H1 (cell line): Measurements from ENCODE around the gene YTHDF2. TPM values are rescaled to one million over a fixed set of nuclear protein-coding genes. Genes with fewer than 3 reads are reported as not detected.

Experiments used
- CEBPB ChIP-seq: IDR thresholded peaks from 2 replicates; pipeline ENCODE4 v1.6.1; 2012; ENCODE audit warnings: low read depth, low read length
- GABPA ChIP-seq: IDR thresholded peaks from 2 replicates; pipeline ENCODE4 v1.6.1; 2011; ENCODE audit warnings: mild to moderate bottlenecking, low read length, moderate library complexity, borderline replicate concordance; ENCODE audit not compliant: insufficient read depth
- GTF2F1 ChIP-seq: IDR thresholded peaks from 2 replicates; pipeline ENCODE4 v1.6.1; 2012; ENCODE audit warnings: low read depth, low read length, improper control_type of control experiment, borderline replicate concordance
- MAX ChIP-seq: IDR thresholded peaks from 2 replicates; pipeline ENCODE4 v1.6.1; 2012; ENCODE audit warnings: inconsistent platforms
- SIX5 ChIP-seq: IDR thresholded peaks from 2 replicates; pipeline ENCODE4 v1.6.1; 2011; ENCODE audit warnings: mild to moderate bottlenecking, low read depth, low read length
- SP1 ChIP-seq: IDR thresholded peaks from 2 replicates; pipeline ENCODE4 v1.6.1; 2011; ENCODE audit warnings: low read depth, low read length
- SP4 ChIP-seq: IDR thresholded peaks from 2 replicates; pipeline ENCODE4 v1.6.1; 2012; ENCODE audit warnings: low read length, inconsistent platforms
- SUZ12 ChIP-seq: fragments of 200-600 bp; sonication (generic); IDR thresholded peaks from 2 replicates; pipeline ENCODE4 v1.6.1; 2012; ENCODE audit warnings: mild to moderate bottlenecking, inconsistent platforms, low read length, moderate library complexity, mixed read lengths
- TAF1 ChIP-seq: IDR thresholded peaks from 2 replicates; pipeline ENCODE4 v1.6.1; 2011; ENCODE audit warnings: mild to moderate bottlenecking, low read depth, low read length
- TBP ChIP-seq: IDR thresholded peaks from 2 replicates; pipeline ENCODE4 v1.6.1; 2011; ENCODE audit warnings: low read depth, low read length, improper control_type of control experiment
- polyA plus RNA-seq, 7 experiments: library from polyadenylated mRNA; depleted of rRNA in 3 of 7; stranded (reverse) in 5 of 7; unstranded in 2 of 7; fragments of >200 nt in 5 of 7; fragments of 200-250 nt in 2 of 7; gene quantifications; 1 replicate in 5 of 7; 2 replicates in 1 of 7; 4 replicates in 1 of 7; pipeline versions ENCODE4 v1.2.1 to v1.2.3, GENCODE V29; 2011 to 2013; ENCODE audit warnings: missing spikeins in 2 of 7, mixed read lengths in 2 of 7
- total RNA-seq: library from RNA; stranded (reverse); fragmentation: NEBNext Ultra II Directional; extraction: Animal tissue kit (Norgen Biotek cat#: 25700); gene quantifications from 2 replicates; pipeline ENCODE4 v1.2.1, GENCODE V29; 2021

Gene YTHDF2
- total and polyA plus RNA-seq, 2 of the 8 experiments (the other 6 are each of a cell fraction or from before 2014, with no cell fraction given), result 128 to 164 TPM

DNA sequence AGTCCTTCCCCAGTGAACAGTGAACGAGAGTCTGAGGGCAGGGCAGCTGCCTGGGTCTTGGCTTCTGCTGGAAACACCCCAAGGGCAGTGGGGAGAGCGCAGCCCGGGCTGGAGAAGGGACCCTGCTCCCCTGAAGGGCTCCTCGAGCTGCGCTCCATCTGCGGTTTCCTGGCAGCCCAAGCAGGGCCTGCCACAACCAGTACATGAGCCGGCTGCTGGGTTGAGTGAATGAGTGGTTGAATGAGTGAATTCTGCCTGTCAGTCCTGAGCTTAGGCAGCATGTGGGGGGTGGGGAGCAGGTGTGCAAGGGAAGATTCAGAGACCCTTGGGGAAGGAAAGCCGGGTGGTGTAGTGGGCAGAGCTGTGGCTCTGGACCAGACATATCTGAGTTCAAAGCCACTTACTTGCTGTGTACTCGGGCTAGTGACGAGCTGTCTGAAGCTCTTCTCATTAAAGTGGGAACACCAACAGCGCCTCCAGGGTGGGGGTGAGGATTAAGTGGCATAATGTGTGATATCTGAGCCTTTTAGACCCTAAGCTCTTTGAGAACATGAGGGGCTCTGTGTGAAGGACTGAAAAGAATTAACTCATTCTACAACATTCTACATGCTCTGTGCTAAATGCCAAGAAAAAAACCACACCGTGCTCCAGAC is 78.9 kb downstream of the YTHDF2 start (continued):
- TF ChIP-seq SIX5, result no peak
- TF ChIP-seq SP1, result no peak
- TF ChIP-seq CEBPB, result no peak
- no peak for TF ChIP-seq SUZ12
- no peak for TF ChIP-seq MAX
- no peak for TF ChIP-seq SP4
- TF ChIP-seq GTF2F1, result no peak
- no peak for TF ChIP-seq GABPA
- TF ChIP-seq TAF1, result no peak
- no peak for TF ChIP-seq TBP
